Measurements from ENCODE around the gene CNTNAP1.

GRCh38 chr17:42691021-42691545 is 8.8 kb downstream of the CNTNAP1 start:
- TF ChIP-seq CTCF (IDR thresholded peaks at IDR 0.05; ENCODE audit: low read length) (no peak), EZH2 (optimal IDR thresholded peaks at IDR 0.05; ENCODE audit: low read depth, low read length) (no peak), EZH2phosphoT487 (IDR thresholded peaks at IDR 0.05; ENCODE audit: low read length) (no peak)

Measured in MM.1S (cell line).